B cell (primary cell): Measurements from ENCODE around the gene KIF1A.

Experiments used
- CTCF ChIP-seq: fragments of 200-600 bp; IDR thresholded peaks from one replicate; pipeline ENCODE4 v1.8.0; 2022; ENCODE audit warnings: antibody characterized with exemption, mild to moderate bottlenecking
- EZH2 ChIP-seq: IDR thresholded peaks from 2 replicates; pipeline ENCODE4 v1.6.1; 2012; ENCODE audit warnings: borderline replicate concordance, low read depth, mild to moderate bottlenecking, moderate library complexity, low read length; ENCODE audit not compliant: insufficient read depth, poor library complexity, severe bottlenecking

GRCh38 chr2:240736281-240737250 lies 83.5 kb downstream of the KIF1A start:
- no peak for TF ChIP-seq CTCF
- TF ChIP-seq EZH2: no peak
